Neural cell (in vitro differentiated cells): ENCODE results near the gene PPIL4. TPM values are rescaled to one million over a fixed set of nuclear protein-coding genes. Genes with fewer than 3 reads are reported as not detected.

ENCODE experiments used
- H2AFZ ChIP-seq: fragments of 200-600, 300-800 bp; sonication (generic), shearing (Covaris generic); 2 replicates; pipeline ENCODE4 v1.6.0; 2014; ENCODE audit warnings: low read depth, mild to moderate bottlenecking, antibody characterized with exemption, low read length, moderate library complexity
- H3F3A ChIP-seq: fragments of 200-600 bp; shearing (Covaris generic); 2 replicates; pipeline ENCODE4 v1.6.1; 2016; ENCODE audit warnings: mild to moderate bottlenecking, moderate library complexity, mixed read lengths, antibody characterized with exemption, low read length; ENCODE audit not compliant: insufficient read depth, poor library complexity, severe bottlenecking
- H3K27ac ChIP-seq: fragments of 200-600, 300-800 bp; sonication (generic), shearing (Covaris generic); 2 replicates; pipeline ENCODE4 v1.5.1; 2014; ENCODE audit warnings: mild to moderate bottlenecking, low read length, moderate library complexity
- H3K27me3 ChIP-seq: fragments of 300-800, 200-600 bp; sonication (generic), shearing (Covaris generic); 2 replicates; pipeline ENCODE4 v1.6.0; 2014; ENCODE audit warnings: mild to moderate bottlenecking, low read depth, low read length, moderate library complexity; ENCODE audit not compliant: insufficient read depth
- H3K36me3 ChIP-seq: fragments of 300-800, 200-600 bp; sonication (generic), shearing (Covaris generic); 2 replicates; pipeline ENCODE4 v1.5.1; 2014; ENCODE audit warnings: mild to moderate bottlenecking, antibody characterized with exemption, low read length, moderate library complexity; ENCODE audit not compliant: insufficient read depth
- H3K4me2 ChIP-seq: fragments of 300-800, 200-600 bp; sonication (generic), shearing (Covaris generic); 2 replicates; pipeline ENCODE4 v1.6.0; 2014; ENCODE audit warnings: mild to moderate bottlenecking, low read length
- H3K4me3 ChIP-seq: fragments of 300-800, 200-600 bp; sonication (generic), shearing (Covaris generic); 2 replicates; pipeline ENCODE4 v1.5.1; 2014; ENCODE audit warnings: mild to moderate bottlenecking, low read length, moderate library complexity
- H3K79me2 ChIP-seq: fragments of 200-600 bp; shearing (Covaris generic); replicated peaks from 2 replicates; pipeline ENCODE4 v1.6.0; 2014; ENCODE audit warnings: mild to moderate bottlenecking, low read length, moderate library complexity; ENCODE audit not compliant: insufficient read depth
- H3K9ac ChIP-seq: fragments of 300-800, 200-600 bp; sonication (generic), shearing (Covaris generic); 2 replicates; pipeline ENCODE4 v1.6.1; 2016; ENCODE audit warnings: mild to moderate bottlenecking, low read length, mixed read lengths
- H3K9me2 ChIP-seq: fragments of 200-600 bp; shearing (Covaris generic); 2 replicates; pipeline ENCODE4 v1.6.1; 2016; ENCODE audit warnings: mild to moderate bottlenecking, low read length, mixed read lengths; ENCODE audit not compliant: insufficient read depth
- H3K9me3 ChIP-seq: fragments of 200-600, 300-800 bp; sonication (generic), shearing (Covaris generic); 2 replicates; pipeline ENCODE4 v1.6.1; 2016; ENCODE audit warnings: mild to moderate bottlenecking, mixed run types, low read length, moderate library complexity, mixed read lengths
- H4K20me1 ChIP-seq: fragments of 200-600 bp; shearing (Covaris generic); 2 replicates; pipeline ENCODE4 v1.6.1; 2016; ENCODE audit warnings: mild to moderate bottlenecking, mixed run types; ENCODE audit not compliant: insufficient read depth
- CTCF ChIP-seq: fragments of 450-650 bp; IDR thresholded peaks from 2 replicates; pipeline ENCODE4 v1.5.1; 2014; ENCODE audit warnings: antibody characterized with exemption, mild to moderate bottlenecking, moderate library complexity; ENCODE audit not compliant: poor library complexity, severe bottlenecking
- EP300 ChIP-seq: fragments of 450-650 bp; conservative IDR thresholded peaks from 2 replicates; pipeline ENCODE4 v1.6.1; 2014; ENCODE audit warnings: antibody characterized with exemption, mild to moderate bottlenecking, moderate library complexity; ENCODE audit not compliant: poor library complexity, severe bottlenecking
- EZH2 ChIP-seq: fragments of 200-600, 300-800 bp; shearing (Covaris generic), sonication (generic); IDR thresholded peaks from 2 replicates; pipeline ENCODE4 v1.6.1; 2014; ENCODE audit warnings: antibody characterized with exemption, low read length, borderline replicate concordance, mild to moderate bottlenecking; ENCODE audit not compliant: insufficient read depth, poor library complexity, severe bottlenecking
- MXI1 ChIP-seq: fragments of 450-650 bp; conservative IDR thresholded peaks from 2 replicates; pipeline ENCODE4 v1.6.1; 2014; ENCODE audit warnings: antibody characterized with exemption, mild to moderate bottlenecking; ENCODE audit not compliant: poor library complexity, severe bottlenecking
- POLR2AphosphoS5 ChIP-seq: IDR thresholded peaks from 2 replicates; pipeline ENCODE4 v1.6.1; 2012
- RAD21 ChIP-seq: fragments of 450-650 bp; conservative IDR thresholded peaks from 2 replicates; pipeline ENCODE4 v1.6.1; 2014; ENCODE audit warnings: antibody characterized with exemption, mild to moderate bottlenecking, moderate library complexity
- REST ChIP-seq: IDR thresholded peaks from 2 replicates; pipeline ENCODE4 v1.6.1; 2012; ENCODE audit warnings: borderline replicate concordance
- SMC3 ChIP-seq: fragments of 450-650 bp; conservative IDR thresholded peaks from 2 replicates; pipeline ENCODE4 v1.6.1; 2014; ENCODE audit warnings: antibody characterized with exemption, mild to moderate bottlenecking, moderate library complexity; ENCODE audit not compliant: poor library complexity
- TAF1 ChIP-seq: IDR thresholded peaks from 2 replicates; pipeline ENCODE4 v1.6.1; 2012; ENCODE audit warnings: low read depth
- polyA plus RNA-seq: library from polyadenylated mRNA; depleted of rRNA; stranded (reverse); fragments of >200 nt; gene quantifications from 2 replicates; pipeline ENCODE4 v1.2.3, GENCODE V29; 2014

PPIL4 gene
- polyA plus RNA-seq, 1 donor from 2014 or later, result 57.2 TPM

GRCh38 chr6:149592983-149593382 is 47.1 kb upstream of the PPIL4 start:
- Histone ChIP-seq H2AFZ (no peak overlapping the region), H3K9me2 (no peaks in the 10 kb centered on the region)

GRCh38 chr6:149586149-149586548 is 40.3 kb upstream of the PPIL4 start:
- Histone ChIP-seq H3K27ac (no peak overlapping the region), H3K9me3 (no peaks in the 10 kb centered on the region), H3K79me2 (no peaks in the 10 kb centered on the region), H2AFZ (no peak overlapping the region), H3K4me3 (no peak overlapping the region), H3K27me3 (no peaks in the 10 kb centered on the region), H3K36me3 (peaks cover 15% of the 10 kb centered on the region), H3K9me2 (no peaks in the 10 kb centered on the region), H3F3A (no peaks in the 10 kb centered on the region), H3K9ac (no peak overlapping the region), H4K20me1 (no peaks in the 10 kb centered on the region), H3K4me2 (no peak overlapping the region)
- TF ChIP-seq EP300 (no peak), TAF1 (no peak), MXI1 (no peak), SMC3 (no peak), RAD21 (no peak), POLR2AphosphoS5 (no peak), EZH2 (no peak), CTCF (no peak), REST (no peak)

More at GRCh38 chr6:149592983-149593382, 47.1 kb upstream of the PPIL4 start:
- H3K4me2 ChIP-seq, result no peak overlapping the region
- H3K27ac ChIP-seq, result no peak overlapping the region
- TF ChIP-seq MXI1 (no peak), CTCF (no peak), POLR2AphosphoS5 (no peak)
- H3K36me3 ChIP-seq, result peaks cover 10% of the 10 kb centered on the region
- H3K79me2 ChIP-seq, result no peaks in the 10 kb centered on the region
- no peaks in the 10 kb centered on the region for H3K27me3 ChIP-seq
- H3K9me3 ChIP-seq, result no peaks in the 10 kb centered on the region
- H3K4me3 ChIP-seq, result no peak overlapping the region
- no peaks in the 10 kb centered on the region for H3F3A ChIP-seq
- H3K9ac ChIP-seq, result no peak overlapping the region
- H4K20me1 ChIP-seq, result no peaks in the 10 kb centered on the region
